ENCODE data around the gene GPR137B. TPM values are rescaled to one million over a fixed set of nuclear protein-coding genes. Genes with fewer than 3 reads are reported as not detected.

The GPR137B gene
- total RNA-seq, 1 donor from 2014 or later = 36.7 TPM

DNA sequence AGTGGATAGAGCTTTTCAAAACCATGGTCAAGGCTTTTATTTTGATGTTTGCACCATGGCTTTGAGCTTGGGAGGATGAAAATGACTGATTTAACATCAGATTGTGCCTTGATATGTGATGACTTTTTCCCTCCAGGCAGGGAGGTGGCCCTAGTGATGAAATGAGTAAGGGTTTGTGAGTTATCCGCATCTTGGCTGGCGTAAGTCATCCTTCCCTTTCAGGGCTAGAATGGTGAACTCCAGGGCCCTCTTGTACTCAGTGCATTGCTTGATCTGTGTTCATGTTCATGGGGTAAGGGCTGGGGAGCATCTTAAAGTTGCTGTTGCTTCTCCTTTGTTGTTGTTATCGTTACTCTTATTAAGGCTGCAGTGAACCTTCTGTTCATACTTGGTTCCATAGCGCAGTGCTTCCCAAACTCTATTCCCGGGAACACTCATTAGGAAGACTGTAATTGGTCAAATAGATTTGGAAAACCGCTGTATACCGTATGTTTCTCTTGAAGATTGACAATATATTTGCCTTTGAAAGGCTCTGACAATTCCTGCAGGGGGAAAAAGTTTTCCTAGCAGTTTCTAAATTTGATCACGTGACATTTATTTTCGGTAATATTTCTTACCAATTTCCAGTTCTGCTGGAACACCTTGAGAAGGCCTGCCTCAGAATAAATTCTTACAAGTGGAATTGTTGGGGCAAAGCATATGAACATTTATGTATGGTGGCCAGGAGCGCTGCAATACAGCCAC, 23.1 kb downstream of the GPR137B start:
- H3K27ac ChIP-seq (replicated peaks) = no peak overlapping the region
- no peaks in the 10 kb centered on the region for H3K36me3 ChIP-seq
- H3K4me3 ChIP-seq = no peak overlapping the region
- H3K9me3 ChIP-seq (replicated peaks) = peaks cover 21% of the 10 kb centered on the region
- TF ChIP-seq, protein P1, sequence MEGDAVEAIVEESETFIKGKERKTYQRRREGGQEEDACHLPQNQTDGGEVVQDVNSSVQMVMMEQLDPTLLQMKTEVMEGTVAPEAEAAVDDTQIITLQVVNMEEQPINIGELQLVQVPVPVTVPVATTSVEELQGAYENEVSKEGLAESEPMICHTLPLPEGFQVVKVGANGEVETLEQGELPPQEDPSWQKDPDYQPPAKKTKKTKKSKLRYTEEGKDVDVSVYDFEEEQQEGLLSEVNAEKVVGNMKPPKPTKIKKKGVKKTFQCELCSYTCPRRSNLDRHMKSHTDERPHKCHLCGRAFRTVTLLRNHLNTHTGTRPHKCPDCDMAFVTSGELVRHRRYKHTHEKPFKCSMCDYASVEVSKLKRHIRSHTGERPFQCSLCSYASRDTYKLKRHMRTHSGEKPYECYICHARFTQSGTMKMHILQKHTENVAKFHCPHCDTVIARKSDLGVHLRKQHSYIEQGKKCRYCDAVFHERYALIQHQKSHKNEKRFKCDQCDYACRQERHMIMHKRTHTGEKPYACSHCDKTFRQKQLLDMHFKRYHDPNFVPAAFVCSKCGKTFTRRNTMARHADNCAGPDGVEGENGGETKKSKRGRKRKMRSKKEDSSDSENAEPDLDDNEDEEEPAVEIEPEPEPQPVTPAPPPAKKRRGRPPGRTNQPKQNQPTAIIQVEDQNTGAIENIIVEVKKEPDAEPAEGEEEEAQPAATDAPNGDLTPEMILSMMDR (IDR thresholded peaks at IDR 0.05; ENCODE audit: borderline replicate concordance) = no peak
- H3K27me3 ChIP-seq (ENCODE audit: low read depth) = no peaks in the 10 kb centered on the region
- intact Hi-C loops (cut with micrococcal nuclease) = no loop called here
- H3K4me1 ChIP-seq = peaks cover 24% of the 10 kb centered on the region
- DNase-seq = no peak

DNA sequence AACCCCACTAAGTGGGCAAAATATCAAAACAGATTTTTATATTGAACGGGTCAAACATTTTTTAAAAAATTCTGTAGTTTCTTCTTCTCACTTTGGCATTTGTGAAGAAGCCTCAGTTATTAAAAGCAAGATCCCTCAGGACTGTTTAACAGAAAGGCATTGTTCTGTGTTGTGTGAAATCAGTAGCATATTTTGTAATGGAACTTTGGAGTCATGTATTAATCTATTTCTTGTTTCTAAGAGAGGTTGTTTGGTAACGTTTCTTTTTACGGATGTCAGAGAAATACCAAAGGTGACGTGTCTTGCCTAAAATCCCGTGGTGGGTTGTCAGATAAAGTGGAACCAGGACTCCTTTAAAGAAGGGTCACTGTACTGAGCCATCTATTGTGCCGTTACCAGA, 23.7 kb downstream of the GPR137B start:
- H3K4me1 ChIP-seq = peaks cover 24% of the 10 kb centered on the region
- H3K36me3 ChIP-seq = no peaks in the 10 kb centered on the region
- DNase-seq = no peak
- intact Hi-C loops (cut with micrococcal nuclease) = loop anchor here (2.0 kb wide), 1 partner anchor 43 kb away; no protein-coding TSS in a partner anchor
- TF ChIP-seq, protein P1 (IDR thresholded peaks at IDR 0.05; ENCODE audit: borderline replicate concordance) = no peak
- peaks cover 19% of the 10 kb centered on the region for H3K9me3 ChIP-seq (replicated peaks)
- H3K4me3 ChIP-seq = no peak overlapping the region
- H3K27me3 ChIP-seq (ENCODE audit: low read depth) = no peaks in the 10 kb centered on the region
- H3K27ac ChIP-seq (replicated peaks) = no peak overlapping the region

DNA sequence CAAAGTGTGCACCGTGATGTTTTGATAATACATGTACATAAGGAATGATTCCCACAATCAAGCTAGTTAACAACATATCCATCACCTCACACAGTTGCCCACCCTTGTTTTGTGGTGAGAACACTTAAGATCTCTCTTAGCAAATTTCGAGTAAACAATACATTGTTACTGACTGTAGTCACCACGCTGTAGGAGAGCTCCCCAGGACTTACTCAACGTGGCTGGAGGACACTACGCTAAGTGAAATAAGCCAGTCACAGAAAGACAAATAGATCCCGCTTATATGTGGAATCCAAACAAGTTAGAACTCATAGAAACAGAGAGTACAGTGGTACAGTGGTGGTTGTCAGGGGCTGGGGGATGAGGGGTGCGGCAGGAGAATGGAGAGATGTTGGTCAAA, 24.8 kb downstream of the GPR137B start:
- H3K27me3 ChIP-seq (ENCODE audit: low read depth) = no peaks in the 10 kb centered on the region
- H3K27ac ChIP-seq (replicated peaks) = no peak overlapping the region
- DNase-seq = no peak
- TF ChIP-seq, protein P1 (IDR thresholded peaks at IDR 0.05; ENCODE audit: borderline replicate concordance) = no peak
- intact Hi-C loops (cut with micrococcal nuclease) = loop anchor here (2.0 kb wide), 1 partner anchor 44 kb away; no protein-coding TSS in a partner anchor
- peaks cover 8% of the 10 kb centered on the region for H3K9me3 ChIP-seq (replicated peaks)
- no peaks in the 10 kb centered on the region for H3K36me3 ChIP-seq
- peaks cover 24% of the 10 kb centered on the region for H3K4me1 ChIP-seq
- no peak overlapping the region for H3K4me3 ChIP-seq

DNA sequence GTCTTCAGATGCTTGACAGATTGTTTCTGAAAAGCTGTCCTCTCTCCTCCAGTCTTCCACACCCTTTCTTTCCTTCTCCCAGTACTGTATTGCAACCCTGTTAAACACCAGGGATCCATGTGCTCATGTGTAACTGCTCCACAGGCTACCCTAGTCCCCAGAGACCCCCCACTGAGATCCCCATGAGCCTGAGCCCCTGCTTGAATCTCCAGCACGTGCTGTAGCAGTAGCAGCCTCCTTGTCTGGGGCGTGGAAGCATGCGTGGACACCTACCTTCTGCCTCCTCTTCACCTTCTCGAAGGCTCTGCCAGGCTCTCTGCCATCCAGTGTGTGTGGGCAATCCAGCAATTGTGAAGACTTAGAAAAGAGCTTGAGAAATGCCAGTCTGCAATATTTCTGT, 25.2 kb downstream of the GPR137B start:
- Histone ChIP-seq H3K27me3 (ENCODE audit: low read depth) (no peaks in the 10 kb centered on the region), H3K36me3 (no peaks in the 10 kb centered on the region), H3K9me3 (replicated peaks) (peaks cover 4% of the 10 kb centered on the region), H3K4me3 (no peak overlapping the region), H3K4me1 (peaks cover 24% of the 10 kb centered on the region), H3K27ac (replicated peaks) (no peak overlapping the region)
- TF ChIP-seq, protein P1 (IDR thresholded peaks at IDR 0.05; ENCODE audit: borderline replicate concordance) = no peak
- intact Hi-C loops (cut with micrococcal nuclease) = loop anchor here (2.0 kb wide), 1 partner anchor 45 kb away; no protein-coding TSS in a partner anchor
- DNase-seq = no peak

DNA sequence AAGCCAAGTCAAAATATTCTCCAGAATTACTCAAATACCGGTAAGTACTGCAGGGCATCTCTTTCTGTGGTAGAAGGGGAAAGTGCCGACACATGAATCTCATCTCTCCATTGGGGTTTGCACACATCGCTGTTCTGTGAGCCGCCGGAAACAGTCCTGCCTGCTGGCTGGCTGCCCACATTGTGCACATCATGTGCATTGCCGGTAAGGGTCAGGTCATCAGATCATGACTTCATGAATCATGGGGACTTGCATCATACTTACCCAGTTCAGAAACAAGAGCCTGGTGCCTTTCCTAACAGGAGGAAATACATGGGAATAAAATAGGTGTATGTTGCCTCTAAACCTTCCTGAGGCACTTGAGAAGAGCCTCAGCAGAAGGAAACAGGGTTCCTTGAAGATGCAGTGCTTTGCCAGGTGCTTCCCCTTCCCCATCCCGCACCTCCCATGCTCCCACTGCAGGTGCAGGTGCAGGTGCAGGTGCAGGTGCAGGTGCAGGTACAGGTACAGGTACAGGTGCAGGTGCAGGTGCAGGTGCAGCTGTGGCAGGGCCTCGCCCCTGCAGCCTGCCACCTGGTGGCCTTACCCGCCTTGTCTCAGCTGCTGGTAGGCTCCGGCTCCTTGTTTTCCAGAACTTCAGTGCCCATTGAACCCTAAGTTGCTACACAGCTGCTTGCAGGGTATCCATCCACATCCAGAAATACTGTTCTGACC, 26.5 kb downstream of the GPR137B start:
- no peaks in the 10 kb centered on the region for H3K27me3 ChIP-seq (ENCODE audit: low read depth)
- DNase-seq = peak; percentile 40
- no peak overlapping the region for H3K4me3 ChIP-seq
- no peaks in the 10 kb centered on the region for H3K36me3 ChIP-seq
- intact Hi-C loops (cut with micrococcal nuclease) = no loop called here
- H3K4me1 ChIP-seq = peaks cover 18% of the 10 kb centered on the region
- TF ChIP-seq, protein P1 (IDR thresholded peaks at IDR 0.05; ENCODE audit: borderline replicate concordance) = no peak
- H3K27ac ChIP-seq (replicated peaks) = no peak overlapping the region
- no peaks in the 10 kb centered on the region for H3K9me3 ChIP-seq (replicated peaks)
